Epidermal melanocyte (primary cell): ENCODE results near the gene FAM171A1.
A peak's percentile ranks its signal among the peaks of the same experiment; 100 is the strongest.
"Not testable (repeated sequence)": the region's sequence is repeated elsewhere in the genome, so short reads cannot be mapped to it uniquely, and the experiment has no call there.

ENCODE experiments used
- DNase-seq: peaks from one replicate; pipeline ENCODE4 v3.0.0; 2011; ENCODE audit warnings: low spot score; ENCODE audit not compliant: insufficient read length

The FAM171A1 gene

GRCh38 chr10:15210521-15210920 is 160.6 kb downstream of the FAM171A1 start:
- no peak for DNase-seq

DNA sequence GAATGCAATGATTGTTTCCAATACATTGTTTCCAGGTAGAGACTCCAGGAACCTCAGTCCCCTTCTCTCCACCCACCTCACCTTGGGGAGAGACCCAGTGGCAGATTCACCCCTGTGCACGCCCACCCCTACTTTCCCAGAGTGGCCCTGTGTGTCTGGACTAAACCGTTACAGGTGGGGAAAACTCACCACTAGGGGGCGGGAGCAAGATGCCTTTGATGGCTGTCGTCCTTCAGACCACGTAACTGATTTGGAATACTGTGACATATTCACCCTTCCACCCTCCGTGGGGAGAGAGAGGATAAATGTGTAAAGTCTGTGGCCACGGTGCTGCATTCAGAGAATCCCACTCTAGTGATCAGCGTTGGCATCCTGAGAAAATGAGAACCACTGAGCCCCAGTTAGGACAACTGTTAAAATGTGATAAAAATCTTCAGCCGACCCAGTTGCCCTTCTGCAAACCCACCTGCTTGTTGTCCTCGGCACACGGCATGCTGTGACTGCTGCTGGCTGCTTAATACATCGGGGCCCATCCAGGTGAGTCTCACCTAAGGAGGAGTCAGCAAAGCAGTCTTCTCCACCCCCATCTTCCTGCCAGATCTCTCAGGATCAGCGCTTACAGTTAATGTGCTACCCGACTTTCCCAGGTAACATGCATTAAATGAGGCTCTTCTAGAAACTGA is 161.1 kb downstream of the FAM171A1 start:
- DNase-seq = peak; percentile 84

GRCh38 chr10:15208221-15208620 is 162.9 kb downstream of the FAM171A1 start:
- no peak for DNase-seq

GRCh38 chr10:15207410-15207809 is 163.7 kb downstream of the FAM171A1 start:
- DNase-seq = not testable (repeated sequence)

DNA sequence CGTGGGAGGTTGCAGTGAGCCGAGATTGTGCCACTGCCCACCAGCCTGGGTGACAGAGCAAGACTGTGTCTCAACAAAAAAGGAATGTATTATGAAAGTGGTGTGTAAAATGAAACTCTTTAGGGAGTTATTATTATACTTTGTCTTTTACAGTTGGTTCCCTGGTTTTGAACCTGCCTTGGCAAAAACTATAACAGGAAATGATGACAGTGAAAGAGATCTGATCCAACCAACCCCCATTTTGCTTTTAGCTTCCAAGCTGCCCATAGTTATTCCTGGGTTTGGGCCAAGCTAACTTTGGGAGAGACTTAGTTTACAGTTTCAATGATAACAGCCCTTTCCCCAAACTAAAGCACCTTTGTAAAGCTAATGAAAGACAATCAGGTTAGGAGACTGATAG is 168.4 kb downstream of the FAM171A1 start:
- no peak for DNase-seq

DNA sequence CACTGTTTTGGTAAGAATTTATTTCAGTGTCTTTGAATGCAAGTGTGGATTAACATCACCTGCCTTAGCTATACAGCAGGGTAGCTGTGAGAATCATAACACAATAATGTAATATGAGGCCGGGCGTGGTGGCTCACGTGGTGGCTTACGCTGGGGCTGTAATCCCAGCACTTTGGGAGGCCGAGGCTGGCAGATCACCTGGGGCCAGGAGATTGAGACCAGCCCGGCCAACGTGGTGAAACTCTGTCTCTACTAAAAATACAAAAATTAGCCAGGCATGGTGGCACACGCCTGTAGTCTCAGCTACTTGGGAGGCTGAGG is 168.8 kb downstream of the FAM171A1 start:
- not testable (repeated sequence) for DNase-seq

DNA sequence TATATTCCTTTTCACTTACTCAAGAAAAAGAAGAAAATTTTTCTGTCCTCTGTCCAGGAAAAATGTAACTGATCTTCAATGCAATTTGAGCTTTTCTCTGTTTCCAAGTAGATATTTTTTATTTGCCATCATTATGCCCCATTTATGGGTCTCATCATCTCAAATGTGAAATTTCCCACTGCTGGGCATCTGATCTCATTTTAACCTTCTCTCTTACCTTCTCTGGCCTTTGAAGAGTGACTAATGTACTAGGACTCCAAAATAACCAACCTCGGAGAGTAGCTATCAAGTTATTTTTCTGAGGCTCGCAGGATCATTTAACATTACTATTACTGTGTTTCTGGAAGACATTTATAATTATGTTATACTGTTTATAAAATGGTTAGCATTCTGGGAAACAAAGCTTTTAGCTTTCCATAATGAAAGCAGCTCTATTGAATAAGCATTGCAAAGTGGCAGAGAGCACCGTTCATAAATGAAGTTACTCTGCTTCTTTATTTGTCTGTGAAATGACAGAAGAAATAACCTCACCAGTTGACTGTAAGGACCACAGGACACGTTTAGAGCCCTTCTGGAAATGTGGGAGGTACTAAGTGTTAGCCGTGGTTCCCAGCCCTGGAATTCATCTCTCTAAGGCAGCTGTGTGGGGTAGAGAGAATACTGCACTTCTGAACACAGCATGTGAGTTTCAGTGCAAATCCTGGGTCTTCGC is 169.3 kb downstream of the FAM171A1 start:
- no peak for DNase-seq

DNA sequence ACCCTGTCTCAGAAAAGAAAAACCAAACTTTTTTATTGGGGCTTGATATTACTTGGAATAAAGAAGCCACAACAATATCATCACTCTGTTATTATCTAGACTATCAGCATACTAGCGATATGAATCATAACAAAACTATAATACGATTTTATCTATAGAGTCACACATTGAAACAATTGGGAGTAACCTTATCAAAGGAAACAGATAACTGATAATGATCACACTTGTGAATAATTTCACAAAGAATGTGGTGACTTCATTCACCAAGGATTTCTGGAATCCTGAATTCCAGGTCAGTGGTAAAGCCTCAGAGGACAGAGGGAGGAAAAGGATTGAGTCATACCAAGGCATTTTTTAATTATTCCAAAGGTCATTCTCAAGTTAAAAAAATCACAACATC is 170.5 kb downstream of the FAM171A1 start:
- DNase-seq = peak; percentile 29

DNA sequence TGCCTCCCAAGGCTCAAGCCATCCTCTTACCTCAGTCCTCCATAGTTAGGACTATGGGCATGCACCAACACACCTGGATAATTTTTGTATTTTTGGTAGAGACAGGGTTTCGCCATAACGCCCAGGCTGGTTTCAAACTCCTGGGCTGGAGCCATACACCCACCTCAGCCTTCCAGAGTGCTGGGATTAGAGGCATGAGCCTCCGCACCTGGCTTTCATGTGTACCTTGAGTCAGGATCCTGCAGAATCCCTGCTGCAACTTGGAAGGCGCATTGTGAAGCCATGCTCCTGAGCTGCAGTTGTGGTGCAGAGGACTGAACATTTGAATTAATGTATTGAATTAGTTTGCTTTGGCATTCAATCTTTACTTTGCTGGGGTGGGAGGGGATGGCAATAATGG is 173.2 kb downstream of the FAM171A1 start:
- no peak for DNase-seq

- DNase-seq = no peak
Measured at GRCh38 chr10:15197276-15197675, 173.8 kb downstream of the FAM171A1 start.

DNA sequence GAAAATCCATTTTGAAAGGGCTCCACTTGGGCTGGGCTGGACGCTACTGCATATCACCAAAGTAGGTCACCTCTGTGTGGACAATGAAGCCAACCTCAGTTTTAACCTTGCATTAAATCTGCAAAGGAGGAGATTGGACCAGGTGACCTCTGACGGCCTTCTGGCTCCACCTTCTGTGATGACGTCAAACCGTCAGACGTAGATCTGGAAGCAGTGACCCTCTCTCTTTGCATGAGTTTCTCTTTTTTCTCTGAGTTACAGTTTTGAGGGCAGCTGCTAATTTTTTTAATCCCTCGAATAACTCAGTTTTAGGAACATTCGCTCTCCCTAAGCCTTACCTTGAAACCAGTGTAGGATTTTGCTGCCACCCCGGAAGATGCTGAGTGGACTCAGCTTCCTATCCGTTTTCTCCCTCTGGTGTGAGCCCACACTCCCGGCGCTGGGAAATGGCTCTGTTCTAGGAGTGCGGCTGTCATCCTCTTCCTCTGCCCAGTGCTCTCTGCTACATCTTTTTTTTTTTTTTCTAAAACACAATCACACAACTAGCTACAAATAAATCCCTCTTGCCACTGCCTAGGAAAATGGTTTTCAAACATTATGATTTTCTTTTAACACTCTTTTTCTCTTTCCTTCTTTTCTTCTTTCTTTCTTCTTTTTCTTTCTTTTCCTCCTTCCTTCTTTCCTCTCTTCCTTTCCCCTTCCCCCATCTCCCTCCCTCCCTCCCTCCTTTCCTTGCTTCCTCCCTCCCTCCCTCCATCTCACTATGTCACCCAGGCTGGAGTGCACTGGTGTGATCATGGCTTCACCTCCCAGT is 174.9 kb downstream of the FAM171A1 start:
- no peak for DNase-seq

- DNase-seq = no peak
Measured at GRCh38 chr10:15189133-15189885, 181.8 kb downstream of the FAM171A1 start.

- no peak for DNase-seq
Measured at GRCh38 chr10:15188603-15189002, 182.5 kb downstream of the FAM171A1 start.

DNA sequence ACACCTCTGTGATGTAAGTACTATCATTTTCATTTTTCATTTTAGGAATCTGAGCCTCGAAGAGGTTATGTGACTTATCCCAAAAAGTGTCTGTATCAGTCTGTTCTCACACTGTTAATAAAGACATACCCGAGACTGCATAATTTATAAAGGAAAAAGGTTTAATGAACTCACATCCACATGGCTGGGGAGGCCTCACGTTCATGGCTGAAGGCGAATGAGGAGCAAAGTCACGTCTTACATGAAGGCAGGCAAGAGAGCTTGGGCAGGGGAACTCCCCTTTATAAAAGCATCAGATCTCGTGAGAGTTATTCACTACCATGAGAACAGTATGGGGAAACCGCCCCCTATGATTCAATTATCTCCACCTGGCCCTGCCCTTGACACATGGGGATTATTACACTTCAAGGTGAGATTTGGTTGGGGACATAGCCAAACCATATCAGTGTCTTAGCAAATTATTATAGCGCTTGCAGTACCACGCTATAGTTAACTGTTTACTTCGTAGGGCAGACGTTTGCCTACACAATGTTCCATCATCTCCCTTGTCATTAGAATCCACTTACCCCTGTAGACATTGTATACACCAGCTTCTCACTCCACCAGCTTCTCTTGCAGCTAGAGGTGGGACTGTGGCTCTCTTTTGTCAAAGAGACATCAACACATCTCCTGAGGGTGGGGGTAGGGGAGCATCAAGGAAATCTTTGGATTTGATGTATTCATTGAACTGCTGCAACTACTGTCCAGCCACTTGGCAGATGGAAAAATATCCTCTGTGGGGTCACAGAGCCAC is 187.2 kb downstream of the FAM171A1 start:
- DNase-seq = no peak

DNA sequence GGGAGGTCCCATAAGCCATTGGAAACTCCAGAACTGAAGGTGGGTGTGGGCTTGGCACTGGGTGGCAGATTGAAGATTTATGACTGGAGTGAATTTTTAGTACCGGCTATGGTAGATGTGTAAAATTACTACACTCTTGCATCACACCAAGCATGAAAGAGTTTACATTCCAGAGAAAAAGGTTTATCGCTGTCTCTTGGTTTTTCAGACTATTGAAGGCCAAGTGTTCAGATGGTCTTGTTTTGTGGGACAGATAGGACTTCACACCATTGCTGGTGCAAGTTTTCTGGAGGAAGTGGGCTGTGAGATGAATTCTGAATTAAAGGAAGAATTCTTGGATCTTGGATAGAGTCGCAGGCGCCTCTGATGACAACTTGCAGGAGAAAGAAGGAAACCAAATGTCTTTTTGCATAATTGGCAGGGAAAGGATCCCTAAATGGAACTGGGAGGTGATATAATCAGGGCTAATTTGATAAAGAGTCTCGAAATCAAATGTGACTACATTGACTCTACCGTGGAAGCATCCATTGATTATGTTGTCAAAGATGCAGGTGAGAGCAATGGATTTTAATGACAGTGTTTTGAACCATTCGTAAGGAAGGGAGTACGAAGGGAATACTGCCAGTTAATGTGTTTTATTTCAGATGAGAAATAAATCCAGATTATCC is 188.4 kb downstream of the FAM171A1 start:
- DNase-seq = no peak

- DNase-seq = no peak
Measured at GRCh38 chr10:15181576-15182156, 189.4 kb downstream of the FAM171A1 start.

GRCh38 chr10:15180736-15181135 is 190.4 kb downstream of the FAM171A1 start:
- no peak for DNase-seq

DNA sequence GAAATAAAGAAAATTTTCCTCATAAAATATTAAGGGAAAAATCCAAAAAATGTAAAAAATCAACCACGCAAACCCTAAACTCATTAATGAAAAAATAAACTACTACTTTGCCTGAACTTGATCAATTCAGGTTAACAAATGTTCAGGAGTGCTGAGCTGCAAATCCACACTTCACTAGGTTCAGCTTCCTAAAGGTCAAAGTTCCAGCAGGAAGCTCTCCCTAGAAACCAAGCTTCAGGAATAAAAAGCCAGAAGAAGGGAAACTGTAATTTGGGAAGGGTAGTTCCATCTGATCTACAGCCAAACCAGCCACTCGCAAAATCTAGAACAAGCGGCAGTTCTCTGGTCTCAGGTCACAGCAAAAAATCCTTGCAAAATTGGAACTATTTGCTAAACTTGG is 194.8 kb downstream of the FAM171A1 start:
- DNase-seq = no peak

DNA sequence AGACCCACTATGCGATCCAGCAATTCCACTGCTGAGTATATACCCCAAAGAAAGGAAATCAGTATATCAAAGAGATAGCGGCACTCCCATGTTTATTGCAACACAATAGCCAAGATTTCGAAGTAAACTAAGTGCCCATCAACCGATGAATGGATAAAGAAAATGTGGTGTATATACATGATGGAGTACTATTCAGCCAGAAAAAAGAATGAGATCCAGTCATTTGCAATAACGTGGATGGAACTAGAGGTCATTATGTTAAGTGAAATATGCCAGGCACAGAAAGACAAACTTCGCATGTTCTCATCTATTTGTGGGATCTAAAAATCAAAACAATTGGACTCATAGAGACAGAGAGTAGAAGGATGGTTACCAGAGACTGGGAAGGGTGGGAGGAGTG is 195.5 kb downstream of the FAM171A1 start:
- DNase-seq = no peak

- no peak for DNase-seq
Measured at GRCh38 chr10:15172306-15172840, 198.7 kb downstream of the FAM171A1 start.
